Uterus (tissue), 2 donors: Measurements from ENCODE around the gene GRIN2A.

Experiments
- POLR2A ChIP-seq, 2 donors: fragments of 450-650 bp; IDR thresholded peaks; one replicate each; pipeline ENCODE4 v1.6.1; 2016; ENCODE audit warnings: antibody characterized with exemption in 2 of 2, mild to moderate bottlenecking in 1 of 2, moderate library complexity in 1 of 2
- TF ChIP-seq, protein P1 (sequence below), 4 experiments: fragments of 200-600 bp in 2 of 4; fragments of 450-650 bp in 2 of 4; sonication (generic) in 2 of 4; IDR thresholded peaks; one replicate each; pipeline ENCODE4 v1.5.1; 2016 to 2019; ENCODE audit warnings: antibody characterized with exemption in 4 of 4, mild to moderate bottlenecking in 2 of 4, moderate library complexity in 1 of 4

DNA sequence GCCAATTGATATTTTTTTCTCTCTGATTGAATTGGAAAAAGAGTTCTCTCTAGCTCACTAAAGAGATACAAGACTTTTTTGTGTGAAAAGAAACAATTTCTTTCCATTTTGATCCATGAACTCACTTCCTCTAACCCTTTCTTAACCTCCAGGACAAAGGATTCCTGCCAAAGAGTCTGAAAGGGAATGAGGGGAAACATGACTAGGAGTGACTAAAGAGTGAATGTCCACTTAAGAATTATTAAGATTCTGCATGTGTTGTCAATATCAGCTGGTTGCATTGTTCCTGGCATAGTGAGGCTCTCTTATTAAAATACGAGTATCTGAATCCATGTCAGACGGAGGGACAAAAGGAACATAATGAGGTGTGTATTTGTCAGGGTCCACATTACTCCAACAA, 344.7 kb downstream of the GRIN2A start:
- TF ChIP-seq, protein P1, sequence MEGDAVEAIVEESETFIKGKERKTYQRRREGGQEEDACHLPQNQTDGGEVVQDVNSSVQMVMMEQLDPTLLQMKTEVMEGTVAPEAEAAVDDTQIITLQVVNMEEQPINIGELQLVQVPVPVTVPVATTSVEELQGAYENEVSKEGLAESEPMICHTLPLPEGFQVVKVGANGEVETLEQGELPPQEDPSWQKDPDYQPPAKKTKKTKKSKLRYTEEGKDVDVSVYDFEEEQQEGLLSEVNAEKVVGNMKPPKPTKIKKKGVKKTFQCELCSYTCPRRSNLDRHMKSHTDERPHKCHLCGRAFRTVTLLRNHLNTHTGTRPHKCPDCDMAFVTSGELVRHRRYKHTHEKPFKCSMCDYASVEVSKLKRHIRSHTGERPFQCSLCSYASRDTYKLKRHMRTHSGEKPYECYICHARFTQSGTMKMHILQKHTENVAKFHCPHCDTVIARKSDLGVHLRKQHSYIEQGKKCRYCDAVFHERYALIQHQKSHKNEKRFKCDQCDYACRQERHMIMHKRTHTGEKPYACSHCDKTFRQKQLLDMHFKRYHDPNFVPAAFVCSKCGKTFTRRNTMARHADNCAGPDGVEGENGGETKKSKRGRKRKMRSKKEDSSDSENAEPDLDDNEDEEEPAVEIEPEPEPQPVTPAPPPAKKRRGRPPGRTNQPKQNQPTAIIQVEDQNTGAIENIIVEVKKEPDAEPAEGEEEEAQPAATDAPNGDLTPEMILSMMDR (IDR thresholded peaks at IDR 0.05) = no peak
- no peak for TF ChIP-seq POLR2A (IDR thresholded peaks at IDR 0.05)
